RWPE1 (cell line): Measurements from ENCODE around the gene SPCS2.

Experiments
- CTCF ChIA-PET: fragments of 350-600 bp; sonication (Branson Sonifier 250); formaldehyde crosslinking; extraction: SDS; loops from one replicate; lab custom pipeline; 2021; lab: Yijun Ruan, JAX
- POLR2A ChIA-PET: fragments of 400-600 bp; formaldehyde crosslinking; extraction: SDS; loops from one replicate; lab custom pipeline; 2020; ENCODE audit warnings: antibody characterized with exemption; ENCODE audit not compliant: low non-redundant PET; lab: Yijun Ruan, JAX
- DNase-seq: peaks from one replicate; pipeline ENCODE4 v3.0.0; 2012; ENCODE audit warnings: low spot score
- H3K27ac ChIP-seq: fragments of 450-650 bp; 2 replicates; pipeline ENCODE4 v1.5.1; 2017
- CTCF ChIP-seq: fragments of 450-650 bp; conservative IDR thresholded peaks from 2 replicates; pipeline ENCODE4 v1.5.1; 2017; ENCODE audit warnings: low read depth, mild to moderate bottlenecking

Gene SPCS2

GRCh38 chr11:74970852-74971395, 21.9 kb downstream of the SPCS2 start:
- no peak overlapping the region for H3K27ac ChIP-seq
- CTCF ChIA-PET = interaction anchor here (0.6 to 0.8 kb wide), 2 partner anchors 10 to 41 kb away, joined by 4 read pairs; no protein-coding TSS in a partner anchor
- POLR2A ChIA-PET = no interaction called here
- no peak for TF ChIP-seq CTCF
- no peak for DNase-seq

- ChIA-PET POLR2A (no interaction called here), CTCF (interaction anchor here (0.6 to 0.7 kb wide), 2 partner anchors 42 to 45 kb away, joined by 3 to 4 read pairs; no protein-coding TSS in a partner anchor)
- no peak overlapping the region for H3K27ac ChIP-seq
- TF ChIP-seq CTCF = no peak
- DNase-seq = no peak
Observed at GRCh38 chr11:74971424-74971823, 22.4 kb downstream of the SPCS2 start.

GRCh38 chr11:74978041-74978440, 29.0 kb downstream of the SPCS2 start:
- ChIA-PET CTCF (no interaction called here), POLR2A (no interaction called here)
- TF ChIP-seq CTCF = no peak
- no peak overlapping the region for H3K27ac ChIP-seq
- DNase-seq = no peak

- DNase-seq = no peak
- TF ChIP-seq CTCF = no peak
- no peak overlapping the region for H3K27ac ChIP-seq
- CTCF ChIA-PET = no interaction called here
- POLR2A ChIA-PET = no interaction called here
Observed at GRCh38 chr11:74980634-74981033, 31.6 kb downstream of the SPCS2 start.

- POLR2A ChIA-PET = no interaction called here
- TF ChIP-seq CTCF = no peak
- H3K27ac ChIP-seq = no peak overlapping the region
- DNase-seq = no peak
- CTCF ChIA-PET = no interaction called here
Observed at GRCh38 chr11:74981888-74982287, 32.8 kb downstream of the SPCS2 start.

GRCh38 chr11:74984070-74984469, 35.0 kb downstream of the SPCS2 start:
- ChIA-PET POLR2A (interaction anchor here (0.6 kb wide), 1 partner anchor 110 kb away, joined by 8 read pairs; no protein-coding TSS in a partner anchor), CTCF (no interaction called here)
- TF ChIP-seq CTCF = no peak

More at GRCh38 chr11:74984070-74984469, 35.0 kb downstream of the SPCS2 start:
- H3K27ac ChIP-seq = no peak overlapping the region
- DNase-seq = no peak
